ENCODE data around the gene SLC39A3.

SLC39A3 gene

GRCh38 chr19:2768365-2769132, 28.7 kb upstream of the SLC39A3 start:
- DNase-seq: no peak

- DNase-seq: no peak
These were observed 27.9 kb upstream of the SLC39A3 start for GRCh38 chr19:2767688-2768087.

GRCh38 chr19:2766594-2767372, 27.0 kb upstream of the SLC39A3 start:
- DNase-seq: no peak

- no peak for DNase-seq
These were observed 25.6 kb upstream of the SLC39A3 start for GRCh38 chr19:2765376-2765775.

GRCh38 chr19:2764945-2765344, 25.1 kb upstream of the SLC39A3 start:
- no peak for DNase-seq

GRCh38 chr19:2763687-2764086, 23.9 kb upstream of the SLC39A3 start:
- no peak for DNase-seq

- no peak for DNase-seq
These were observed 23.1 kb upstream of the SLC39A3 start for GRCh38 chr19:2762783-2763496.

GRCh38 chr19:2761876-2762782, 22.3 kb upstream of the SLC39A3 start:
- DNase-seq: no peak

GRCh38 chr19:2761309-2761677, 21.5 kb upstream of the SLC39A3 start:
- no peak for DNase-seq

GRCh38 chr19:2759965-2760364, 20.1 kb upstream of the SLC39A3 start:
- DNase-seq: no peak

- DNase-seq: no peak
These were observed 19.5 kb upstream of the SLC39A3 start for GRCh38 chr19:2759362-2759761.

- no peak for DNase-seq
These were observed 18.9 kb upstream of the SLC39A3 start for GRCh38 chr19:2758601-2759313.

GRCh38 chr19:2756921-2757881, 17.4 kb upstream of the SLC39A3 start:
- DNase-seq: no peak

- no peak for DNase-seq
These were observed 16.7 kb upstream of the SLC39A3 start for GRCh38 chr19:2756477-2756876.

GRCh38 chr19:2755811-2756210, 16.0 kb upstream of the SLC39A3 start:
- DNase-seq: no peak

- DNase-seq: no peak
These were observed 15.6 kb upstream of the SLC39A3 start for GRCh38 chr19:2755448-2755705.

- DNase-seq: no peak
These were observed 15.0 kb upstream of the SLC39A3 start for GRCh38 chr19:2754659-2755447.

GRCh38 chr19:2751438-2751830, 11.6 kb upstream of the SLC39A3 start:
- DNase-seq: no peak

GRCh38 chr19:2750808-2751437, 11.1 kb upstream of the SLC39A3 start:
- no peak for DNase-seq

- no peak for DNase-seq
These were observed 7.5 kb upstream of the SLC39A3 start for GRCh38 chr19:2747349-2747748.
